HG02610 (cell line): Measurements from ENCODE around the gene RPL28.

ENCODE experiments used
- ATAC-seq: cut with Tn5 transposase; IDR thresholded peaks from one replicate; pipeline ENCODE4 v1.9.1; 2021; ENCODE audit warnings: mild to moderate bottlenecking, moderate library complexity; ENCODE audit not compliant: unreplicated experiment

Gene RPL28

DNA sequence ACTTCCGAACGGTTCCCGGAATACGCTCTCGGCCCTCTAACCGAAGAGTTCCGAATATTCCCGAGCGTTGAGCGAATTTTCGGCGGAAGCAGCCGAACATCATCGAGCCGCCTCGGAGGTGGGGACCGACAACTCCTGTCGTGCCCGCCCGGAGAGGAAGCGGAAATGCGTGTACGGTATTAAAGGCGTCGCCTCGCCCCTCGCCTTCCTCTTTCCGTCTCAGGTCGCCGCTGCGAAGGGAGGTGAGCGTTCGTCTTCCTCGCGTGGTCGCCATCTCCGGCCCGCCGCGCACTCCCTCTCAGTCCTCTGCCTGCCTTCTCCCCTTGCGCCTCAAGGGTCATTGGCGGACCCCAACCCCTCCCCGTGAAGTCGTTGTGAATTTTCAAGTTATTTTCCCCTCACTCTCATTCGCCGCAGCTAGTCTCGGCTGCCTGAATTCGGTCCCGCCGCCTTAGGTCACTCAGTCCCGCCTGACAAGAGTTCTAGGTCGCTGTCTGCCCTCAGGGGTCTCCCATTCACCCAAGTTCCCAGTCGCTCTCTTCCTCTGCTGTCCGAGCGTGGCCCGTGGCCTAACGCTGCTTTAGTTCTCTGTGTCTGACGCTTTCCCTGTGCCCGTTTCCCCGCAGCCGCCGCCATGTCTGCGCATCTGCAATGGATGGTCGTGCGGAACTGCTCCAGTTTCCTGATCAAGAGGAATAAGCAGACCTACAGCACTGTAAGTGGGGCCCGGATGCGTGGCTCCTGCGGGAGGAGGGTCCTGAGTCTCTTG is at the start of gene RPL28:
Gene RPL28, plus strand, starts transcription at position 209 of the 769 bp plus-strand sequence. Its CDS starts 426 bp downstream, at position 635.
- ATAC-seq, result peak; percentile 57

DNA sequence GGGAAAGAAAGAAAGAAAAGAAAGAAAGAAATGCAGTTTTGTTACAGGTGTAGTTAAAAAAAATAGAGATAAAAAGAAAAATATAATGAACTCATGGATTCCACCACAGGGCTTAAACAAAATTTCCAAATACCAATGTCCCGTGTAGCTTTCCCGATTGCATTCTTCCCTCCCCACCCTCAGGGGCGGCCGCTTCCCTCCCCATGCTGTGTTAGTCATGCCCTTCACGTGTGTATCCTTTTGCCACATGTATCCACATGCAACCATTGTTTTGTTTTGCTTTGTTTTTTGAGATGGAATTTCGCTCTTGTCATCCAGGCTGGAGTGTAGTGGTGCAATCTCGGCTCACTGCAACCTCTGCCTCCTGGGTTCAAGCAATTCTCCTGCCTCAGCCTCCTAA is 49.6 kb upstream of the RPL28 start:
- no peak for ATAC-seq

DNA sequence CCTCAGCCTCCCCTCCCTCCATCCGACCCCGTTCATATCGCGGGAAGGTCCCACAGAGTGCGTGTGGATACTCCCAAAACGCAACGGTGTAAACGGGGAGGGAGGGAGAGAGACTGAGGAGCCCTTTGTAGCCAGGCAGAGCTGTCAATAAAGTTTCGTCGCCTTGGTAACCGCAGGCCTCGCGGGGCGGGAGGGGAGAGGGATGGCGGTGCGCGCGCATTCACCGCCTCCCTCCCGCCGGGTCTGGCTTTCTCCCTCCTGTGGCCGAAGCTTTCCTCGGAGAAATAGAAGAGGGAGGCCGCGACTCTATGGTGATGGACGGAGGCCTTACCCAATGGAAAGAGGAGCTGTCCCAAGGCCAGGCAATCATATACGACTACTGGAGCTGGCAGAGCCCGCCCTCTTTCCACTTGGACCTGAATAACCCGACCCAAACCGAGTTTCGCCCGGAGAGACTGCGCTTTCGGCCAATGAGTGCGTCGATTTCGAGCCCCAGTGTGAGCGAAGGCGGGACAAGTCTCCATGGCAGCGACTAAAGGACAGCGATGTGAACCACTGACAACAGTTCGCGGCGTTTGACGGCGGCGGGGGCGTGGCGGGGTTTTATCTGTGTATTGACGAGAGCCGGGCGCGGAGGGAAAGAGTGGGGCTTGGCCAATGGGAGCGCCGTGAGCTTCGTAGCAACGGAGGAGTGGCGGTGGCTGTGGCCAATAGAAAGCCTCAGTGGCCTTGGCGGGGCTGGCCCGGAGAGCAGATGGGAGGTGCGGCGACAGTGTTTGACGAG is 46.4 kb upstream of the RPL28 start, which contains the start of gene KMT5C:
Gene KMT5C, plus strand, starts transcription at position 772 of the 784 bp plus-strand sequence. CDS start 2,061 bp downstream, outside the sequence.
- ATAC-seq, result peak; percentile 83

DNA sequence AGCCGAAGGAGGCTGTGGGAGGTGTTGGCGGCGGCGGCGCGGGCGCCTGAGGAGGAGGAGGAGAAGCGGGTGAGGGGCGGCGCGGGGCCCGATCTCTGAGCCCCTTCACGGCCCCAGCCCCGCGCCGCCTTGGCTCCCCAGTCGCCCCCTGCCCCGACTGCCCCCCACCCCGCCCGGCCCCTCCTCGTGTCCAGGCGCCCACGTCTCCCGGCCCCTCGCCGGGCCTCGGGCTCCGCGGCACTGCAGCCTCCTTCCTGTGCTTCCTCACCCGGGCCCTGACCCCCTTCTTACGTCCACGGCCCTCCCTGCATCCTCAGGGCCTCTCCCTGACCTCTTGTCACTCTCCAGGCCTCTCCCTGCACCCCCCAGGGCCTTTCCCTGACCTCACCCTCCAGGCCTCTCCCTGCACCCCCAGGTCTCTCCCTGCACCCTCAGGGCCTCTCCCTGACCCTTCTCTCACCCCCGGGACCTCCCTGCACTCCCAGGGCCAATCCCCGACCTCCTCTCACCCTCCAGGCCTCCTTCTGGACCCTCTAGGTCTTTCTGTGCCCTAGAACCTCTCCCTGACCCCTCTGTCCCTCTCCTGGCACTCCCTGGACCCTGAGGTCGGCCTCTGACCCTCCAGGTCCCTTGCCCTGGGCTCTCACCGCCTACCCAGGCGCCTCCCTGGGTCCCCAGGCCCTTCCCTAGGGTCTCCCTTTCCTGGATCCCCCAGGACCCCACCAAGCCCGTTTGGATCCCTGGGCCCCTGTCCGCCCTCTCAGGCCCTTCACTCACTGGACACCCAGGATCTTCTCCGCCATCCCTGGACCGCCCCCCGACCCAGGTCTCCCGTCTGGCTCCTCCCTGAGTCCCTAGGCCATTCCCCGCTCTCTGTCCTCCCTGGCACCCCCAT is 45.6 kb upstream of the RPL28 start:
- no peak for ATAC-seq

DNA sequence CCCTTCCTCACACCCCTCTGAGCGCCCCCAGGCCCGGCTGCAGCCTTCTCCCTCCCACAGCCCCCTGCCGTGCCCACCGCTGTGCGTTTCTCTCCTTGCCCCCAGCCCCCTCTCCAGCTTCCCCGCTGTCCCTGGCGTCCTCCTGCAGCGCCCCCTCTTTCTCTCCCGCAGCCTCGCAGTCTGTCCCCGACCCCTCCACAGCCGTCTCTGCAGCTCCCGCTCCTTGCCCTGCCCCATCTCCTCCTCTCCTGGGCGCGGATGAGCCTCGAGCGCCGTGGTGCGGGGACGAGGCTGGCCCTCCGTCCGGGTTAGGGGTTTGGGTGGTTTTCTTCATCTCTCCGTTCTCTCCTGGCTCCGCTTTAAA is 45.0 kb upstream of the RPL28 start:
- ATAC-seq, result no peak

DNA sequence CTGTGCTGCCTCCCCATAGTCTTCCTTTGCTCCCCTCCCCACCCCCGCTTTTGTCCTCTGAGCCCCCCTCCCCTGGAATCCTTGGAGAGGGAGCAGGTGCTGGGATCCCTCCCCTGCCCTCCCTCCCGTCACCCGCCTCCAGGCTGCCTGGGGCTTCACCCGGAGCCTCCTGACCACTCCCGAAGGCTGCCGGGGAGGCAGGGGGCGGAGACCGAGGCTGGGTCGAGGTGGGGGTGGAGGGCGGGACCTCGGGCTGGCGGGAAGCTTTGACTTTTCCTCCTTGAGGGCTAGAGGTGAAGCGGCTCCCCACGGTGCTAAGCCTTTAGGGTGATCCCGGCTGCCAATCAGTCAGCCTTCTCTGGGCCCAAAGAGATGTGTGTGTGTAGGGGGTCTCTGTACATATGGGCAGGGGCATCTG is 44.6 kb upstream of the RPL28 start:
- ATAC-seq, result no peak

DNA sequence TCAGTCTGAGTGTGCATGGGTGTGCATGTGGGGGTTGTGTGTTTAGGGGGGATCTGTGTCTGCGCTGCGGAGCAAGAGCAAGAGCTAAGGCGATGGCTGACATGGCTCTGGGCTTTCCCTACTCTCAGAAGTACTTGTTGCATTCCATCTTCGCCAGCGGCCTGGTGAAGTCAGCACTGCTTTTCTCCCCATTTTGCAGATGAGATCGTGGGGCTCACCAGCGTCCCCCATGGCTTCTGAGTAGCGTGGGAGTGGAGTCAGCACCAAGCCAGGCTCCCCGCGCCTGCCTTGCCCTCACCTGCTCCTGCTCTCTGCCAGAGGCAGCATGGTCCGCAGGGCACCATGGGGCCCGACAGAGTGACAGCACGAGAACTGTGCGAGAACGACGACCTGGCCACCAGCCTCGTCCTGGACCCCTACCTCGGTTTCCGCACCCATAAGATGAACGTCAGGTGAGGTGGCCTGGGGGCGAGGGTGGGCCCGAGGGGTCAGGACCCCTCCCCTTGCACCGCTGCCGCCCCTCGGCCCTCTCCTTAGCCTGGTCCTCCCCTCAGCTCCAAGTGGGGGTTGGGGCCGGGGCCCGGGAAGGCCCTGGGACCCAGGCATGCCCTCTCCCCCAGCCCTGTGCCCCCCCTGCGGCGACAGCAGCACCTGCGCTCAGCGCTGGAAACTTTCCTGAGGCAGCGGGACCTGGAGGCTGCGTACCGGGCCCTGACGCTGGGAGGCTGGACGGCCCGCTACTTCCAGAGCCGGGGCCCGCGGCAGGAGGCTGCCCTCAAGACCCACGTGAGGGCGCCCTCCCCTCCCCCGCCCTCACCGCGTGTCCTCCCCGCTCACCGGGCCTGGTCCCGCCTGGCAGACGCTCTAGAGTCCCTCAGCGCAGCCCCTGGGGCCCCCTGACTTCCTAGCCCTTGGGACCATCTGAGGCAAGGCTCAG is 43.9 kb upstream of the RPL28 start:
- ATAC-seq, result no peak

DNA sequence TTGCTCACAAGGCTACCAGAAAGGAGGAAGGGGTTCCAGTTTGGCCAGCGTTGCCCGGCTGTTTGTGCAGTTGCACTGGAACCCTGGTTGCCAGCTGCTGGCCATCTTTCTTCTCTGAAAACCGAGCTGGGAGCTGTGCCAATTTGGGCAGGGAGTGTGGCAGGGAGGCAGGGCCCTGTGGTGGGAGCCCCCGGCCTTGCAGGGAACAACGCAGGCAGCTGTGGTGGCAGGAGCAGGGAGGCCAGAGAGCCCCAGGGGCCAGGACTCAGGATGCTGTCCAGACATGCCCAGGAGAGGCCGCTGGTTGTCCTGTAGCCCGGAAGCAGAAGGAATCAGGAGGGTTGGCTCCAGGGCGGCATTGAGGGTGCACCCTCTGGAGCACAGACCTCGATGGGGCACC is 41.3 kb upstream of the RPL28 start:
- no peak for ATAC-seq

DNA sequence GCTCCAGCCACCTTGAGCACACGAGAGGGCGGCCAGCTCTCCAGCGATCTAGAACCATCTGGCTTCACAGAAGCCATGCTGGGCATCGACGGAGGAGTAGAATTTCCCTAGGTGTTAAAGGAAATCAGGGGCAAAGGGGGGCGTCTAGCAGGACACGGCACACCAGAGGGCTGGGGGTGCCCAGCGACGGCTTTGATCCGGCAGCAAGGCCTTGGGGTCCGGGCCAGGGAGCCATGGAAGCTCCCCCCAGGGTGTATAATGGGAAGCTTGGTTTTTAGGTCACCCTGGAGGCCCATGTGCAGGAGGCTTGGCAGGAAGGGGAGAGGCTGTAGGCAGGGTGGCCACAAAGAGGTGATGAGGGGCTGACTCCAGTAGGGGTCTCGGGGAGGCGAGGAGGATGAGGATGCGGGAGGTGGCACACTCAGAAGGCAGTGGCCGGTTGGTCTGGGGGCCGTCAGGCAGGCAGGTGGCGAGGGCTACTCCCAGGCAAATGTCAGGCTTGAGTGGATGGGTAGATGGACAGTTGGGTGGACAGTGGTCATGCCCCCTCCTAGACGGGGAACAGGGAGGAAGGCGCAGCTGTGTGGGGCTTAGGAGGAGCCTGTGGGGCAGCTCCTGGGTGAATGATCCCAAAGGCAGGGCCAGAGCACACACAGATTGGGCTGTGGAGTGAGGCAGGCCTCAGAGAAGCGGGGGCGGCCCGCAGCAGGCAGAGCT is 40.5 kb upstream of the RPL28 start:
- no peak for ATAC-seq

DNA sequence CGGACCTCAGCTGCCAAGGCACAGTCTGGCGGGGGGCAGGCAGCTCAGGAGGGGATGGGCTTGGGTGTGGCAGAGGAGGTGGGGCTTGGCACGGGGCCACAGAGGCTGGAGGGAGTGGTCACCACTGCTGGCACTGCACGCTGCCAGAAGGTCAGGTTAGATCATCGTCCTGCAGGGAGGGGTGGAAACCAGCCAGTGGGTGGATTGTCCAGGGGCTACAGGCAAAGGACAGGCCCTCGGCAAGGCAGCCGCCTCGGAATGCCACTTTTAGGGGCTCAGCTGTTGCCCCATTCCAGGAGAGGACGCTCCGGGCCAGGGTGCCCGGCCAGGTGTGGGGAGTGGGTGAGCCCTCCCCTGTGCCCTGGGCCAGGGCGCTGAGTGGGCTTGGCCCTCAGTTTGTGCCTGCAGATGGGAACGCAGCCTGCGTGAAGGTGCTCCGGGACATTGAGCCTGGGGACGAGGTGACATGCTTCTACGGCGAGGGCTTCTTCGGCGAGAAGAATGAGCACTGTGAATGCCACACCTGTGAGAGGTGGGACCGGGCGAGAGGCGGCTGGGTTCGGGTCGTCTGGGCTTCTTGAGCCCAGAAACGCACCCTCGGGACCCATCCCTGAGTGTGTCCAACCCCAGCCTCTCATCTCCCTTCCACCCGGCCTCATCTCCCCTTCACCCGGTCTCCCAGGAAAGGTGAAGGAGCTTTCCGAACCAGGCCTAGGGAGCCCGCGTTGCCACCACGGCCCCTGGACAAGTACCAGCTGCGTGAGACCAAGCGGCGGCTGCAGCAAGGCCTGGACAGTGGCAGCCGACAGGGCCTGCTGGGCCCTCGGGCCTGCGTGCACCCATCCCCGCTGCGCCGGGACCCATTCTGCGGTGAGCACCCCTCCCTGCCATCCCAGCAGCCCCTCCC is 39.7 kb upstream of the RPL28 start:
- no peak for ATAC-seq

DNA sequence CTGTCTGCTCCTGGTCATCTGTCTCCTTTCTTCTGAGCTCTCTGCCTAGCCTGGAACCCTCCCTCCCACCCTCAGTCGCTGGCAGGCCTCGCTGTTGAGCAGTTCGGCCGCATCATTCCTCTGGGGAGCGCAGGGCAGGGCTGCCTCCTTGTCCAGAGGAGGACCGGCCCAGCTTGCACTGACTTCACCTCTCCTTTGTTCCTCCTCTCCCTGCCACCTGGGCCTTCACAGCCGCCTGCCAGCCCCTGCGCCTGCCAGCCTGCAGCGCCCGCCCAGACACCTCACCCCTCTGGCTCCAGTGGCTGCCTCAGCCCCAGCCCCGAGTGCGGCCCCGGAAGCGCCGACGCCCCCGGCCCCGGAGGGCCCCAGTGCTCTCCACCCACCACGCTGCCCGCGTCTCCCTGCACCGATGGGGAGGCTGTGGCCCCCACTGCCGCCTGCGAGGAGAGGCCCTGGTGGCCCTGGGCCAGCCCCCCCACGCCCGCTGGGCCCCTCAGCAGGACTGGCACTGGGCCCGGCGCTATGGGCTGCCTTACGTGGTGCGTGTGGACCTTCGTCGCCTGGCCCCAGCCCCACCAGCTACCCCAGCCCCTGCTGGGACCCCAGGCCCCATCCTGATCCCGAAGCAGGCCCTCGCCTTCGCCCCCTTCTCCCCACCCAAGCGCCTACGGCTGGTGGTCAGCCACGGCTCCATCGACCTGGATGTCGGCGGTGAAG is 38.8 kb upstream of the RPL28 start:
- no peak for ATAC-seq

DNA sequence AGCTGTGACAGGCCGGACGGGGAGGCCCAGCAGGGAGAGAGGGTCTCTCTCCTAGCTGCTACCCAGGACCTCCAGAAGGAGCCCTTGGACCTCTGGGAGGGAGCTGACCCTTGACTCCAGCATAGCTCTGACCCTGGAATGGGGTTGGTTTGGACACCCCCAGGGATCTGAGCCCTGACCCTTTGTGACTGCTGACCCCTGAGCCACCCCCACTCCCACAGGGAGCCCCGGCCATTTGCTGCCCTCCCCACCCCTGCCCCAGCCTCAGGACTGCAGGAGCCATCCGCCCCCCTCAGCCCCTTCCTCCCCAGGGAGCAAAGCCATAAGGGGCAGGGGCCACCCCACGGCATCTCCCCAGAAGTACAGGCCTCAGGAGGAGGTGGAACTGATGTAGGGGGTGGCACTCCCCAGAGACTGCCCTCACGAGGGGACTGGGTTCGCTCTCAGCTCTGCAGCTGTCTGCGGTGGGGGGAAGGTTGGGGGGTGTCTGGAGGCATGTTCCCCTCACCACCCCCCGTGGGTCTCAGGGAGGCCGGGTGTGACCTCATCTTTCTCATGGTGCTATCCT is 38.2 kb upstream of the RPL28 start:
- ATAC-seq, result no peak

DNA sequence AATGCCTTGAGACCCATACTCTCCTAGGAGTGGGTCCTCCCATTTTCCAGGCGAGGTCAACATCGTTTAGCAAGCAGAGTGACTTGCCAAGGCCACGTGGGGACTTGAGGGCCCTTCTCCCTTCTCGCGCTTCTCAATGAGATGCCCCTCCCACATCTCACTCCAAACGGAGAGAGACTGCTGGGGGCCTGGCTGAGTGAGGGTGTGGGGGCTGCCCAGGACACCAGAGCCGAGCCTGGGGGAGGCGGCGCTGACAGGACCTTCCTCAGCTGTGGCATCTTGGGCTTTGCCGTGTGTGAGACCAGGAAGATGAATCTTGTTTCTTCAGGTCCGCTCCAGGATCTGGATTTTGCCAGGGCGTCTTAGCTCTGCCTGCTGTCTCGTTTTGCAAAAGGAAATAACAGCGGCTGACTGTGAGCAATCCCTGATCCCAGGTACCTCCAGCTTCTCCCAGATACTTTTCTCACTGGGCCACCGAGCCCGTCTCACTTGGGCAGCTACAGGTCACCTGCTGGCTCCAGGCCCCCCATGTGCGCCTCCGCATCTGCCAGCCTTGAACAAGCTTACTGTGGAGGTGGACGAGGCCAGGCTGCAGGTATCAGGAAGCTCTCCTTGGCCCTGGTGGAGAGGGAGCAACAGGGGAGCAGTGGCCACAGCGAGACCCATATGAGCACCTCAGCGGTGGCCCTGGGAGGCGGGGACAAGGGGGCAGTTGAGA is 37.3 kb upstream of the RPL28 start:
- ATAC-seq, result no peak

DNA sequence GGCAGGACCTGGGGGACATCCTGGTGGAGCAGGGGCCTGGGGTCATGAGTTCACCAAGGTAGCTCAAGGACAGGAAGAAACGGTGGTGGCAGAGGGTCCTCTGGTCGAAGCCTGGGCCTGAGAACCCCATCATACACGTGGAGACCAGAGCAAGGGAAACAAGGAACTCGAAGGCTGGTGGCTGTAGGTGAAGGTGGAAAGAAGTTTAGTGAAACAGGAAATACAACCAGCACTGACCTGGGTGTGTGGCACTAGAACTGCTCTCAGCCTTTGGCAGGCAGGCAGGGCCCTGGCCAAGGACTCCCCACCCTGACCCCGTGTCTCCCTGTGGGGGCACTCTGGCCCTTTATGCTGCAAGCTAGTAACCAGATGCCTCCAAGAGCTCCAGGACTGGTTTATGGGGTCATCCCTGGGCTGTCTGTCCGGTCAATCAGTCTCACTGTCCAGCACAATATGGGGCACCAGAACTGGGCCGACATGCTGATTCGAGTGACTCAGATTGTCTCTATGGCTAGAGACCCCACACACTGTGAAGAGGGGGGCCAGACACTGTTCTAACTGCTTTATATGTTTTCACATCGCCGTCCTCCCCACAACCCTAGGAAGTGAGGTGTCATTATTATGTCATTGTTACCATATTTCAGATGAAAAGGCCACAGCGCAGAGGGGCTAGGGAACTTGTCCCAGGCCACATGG is 35.0 kb upstream of the RPL28 start:
- ATAC-seq, result no peak

DNA sequence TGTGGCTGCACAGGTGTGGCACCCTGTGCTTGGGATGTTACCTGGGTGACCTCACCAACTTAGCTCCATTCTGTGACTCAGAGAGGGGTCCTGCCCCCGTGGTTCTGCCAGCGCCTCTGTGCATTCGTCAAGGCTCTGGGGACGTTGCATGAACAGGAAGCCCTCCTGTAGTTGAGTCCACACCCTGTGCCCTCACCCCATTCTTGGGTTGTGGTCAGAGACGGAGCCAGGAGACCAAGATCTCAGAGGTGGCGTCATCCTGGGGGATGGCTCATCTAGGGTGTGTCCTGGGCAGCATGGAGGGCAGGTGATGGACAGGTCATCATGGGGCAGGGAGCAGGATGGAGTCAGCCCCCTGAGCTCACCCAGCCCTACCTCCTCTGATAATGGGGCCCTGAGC is 33.7 kb upstream of the RPL28 start:
- no peak for ATAC-seq

DNA sequence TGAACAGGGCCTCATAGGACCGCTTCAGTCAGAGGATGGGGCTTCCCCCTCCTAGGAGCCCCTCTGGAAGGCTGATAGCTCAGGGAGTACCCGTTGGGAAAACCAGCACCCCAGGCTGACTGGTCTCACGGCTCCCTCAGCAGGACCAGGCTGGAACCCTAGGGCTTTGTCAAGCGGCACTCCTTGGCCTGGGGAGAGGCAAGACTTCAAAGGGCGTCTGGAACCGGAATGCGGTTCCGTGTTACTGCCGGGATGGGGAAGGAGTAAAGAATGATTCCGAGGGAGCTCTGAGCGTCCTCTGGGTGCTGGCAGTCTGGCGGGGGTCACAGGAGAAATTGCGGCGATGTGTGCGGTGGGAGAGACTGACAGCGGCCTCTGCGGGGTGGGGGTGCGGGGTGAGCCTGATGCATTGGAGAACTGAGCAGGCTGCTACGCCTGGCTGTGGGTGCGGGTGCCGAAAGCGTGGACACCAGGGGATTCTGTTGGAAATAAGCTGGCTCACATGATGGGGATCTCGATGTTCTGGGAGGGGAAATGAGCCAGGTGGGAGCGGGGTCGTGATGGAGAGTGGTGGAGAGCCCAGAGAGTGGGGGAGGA is 33.1 kb upstream of the RPL28 start:
- ATAC-seq, result no peak
